Measurements from ENCODE around the gene MED27. TPM values are rescaled to one million over a fixed set of nuclear protein-coding genes. Genes with fewer than 3 reads are reported as not detected.

The MED27 gene
- total and polyA plus RNA-seq, 2 donors (not counting 1 experiment from before 2014, with no cell fraction given): 13.4 to 44.7 TPM

Other genes starting within 250 kb of the MED27 start
- 0.77 and 2.1 TPM in 2 replicates for gene NTNG2, start 82.2 kb upstream of the MED27 start, total RNA-seq
- 0.26 and 1.3 TPM in 2 replicates for gene NTNG2, start 82.2 kb upstream of the MED27 start, polyA plus RNA-seq